Fibroblast of pulmonary artery (primary cell): ENCODE results near the gene SLC11A2.

Source experiments
- DNase-seq: peaks from one replicate; pipeline ENCODE4 v3.0.0-alpha.2; 2010; ENCODE audit warnings: low read depth
- H3K4me3 ChIP-seq: replicated peaks from 2 replicates; pipeline ENCODE4 v1.5.1; 2011; ENCODE audit warnings: low read depth, mild to moderate bottlenecking, control low read depth, low read length, moderate library complexity
- TF ChIP-seq, protein P1 (sequence below): IDR thresholded peaks from 2 replicates; pipeline ENCODE4 v1.5.1; 2011; ENCODE audit warnings: mild to moderate bottlenecking, control low read depth, low read length, inconsistent platforms; ENCODE audit errors: missing control alignments

SLC11A2 gene

DNA sequence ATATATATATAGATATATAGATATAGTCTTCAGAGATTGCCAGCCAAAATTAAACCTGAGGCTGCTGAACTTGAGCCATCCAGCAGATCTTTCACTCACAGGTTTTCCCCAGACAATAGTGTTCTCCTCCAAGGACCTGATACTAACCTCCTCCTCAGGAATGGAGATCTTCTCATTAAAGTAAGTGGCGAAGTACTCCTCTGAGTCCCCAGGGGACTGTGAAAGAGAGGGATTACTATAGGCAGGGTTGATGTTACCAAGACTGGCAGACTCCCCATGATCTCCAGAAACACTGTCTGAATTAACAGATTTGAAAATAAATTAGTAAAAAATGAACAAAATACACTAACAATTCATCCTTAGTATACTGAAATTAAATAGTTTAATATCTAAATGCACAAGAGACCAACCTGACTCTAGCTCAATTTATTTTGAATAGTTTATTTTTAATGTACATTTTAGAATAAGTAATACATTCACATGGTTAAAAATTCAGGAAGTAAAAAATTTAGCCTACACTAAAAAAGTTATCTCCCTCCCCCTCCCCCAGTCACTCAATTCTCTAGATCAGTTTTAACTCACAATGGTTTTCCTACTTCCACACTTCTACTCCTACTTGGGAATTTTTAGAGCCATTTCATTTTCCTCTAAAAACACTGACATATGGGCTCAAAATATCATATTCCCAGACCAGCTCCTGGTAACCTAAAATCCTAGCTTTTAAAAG, 17.7 kb downstream of the SLC11A2 start:
- TF ChIP-seq, protein P1, sequence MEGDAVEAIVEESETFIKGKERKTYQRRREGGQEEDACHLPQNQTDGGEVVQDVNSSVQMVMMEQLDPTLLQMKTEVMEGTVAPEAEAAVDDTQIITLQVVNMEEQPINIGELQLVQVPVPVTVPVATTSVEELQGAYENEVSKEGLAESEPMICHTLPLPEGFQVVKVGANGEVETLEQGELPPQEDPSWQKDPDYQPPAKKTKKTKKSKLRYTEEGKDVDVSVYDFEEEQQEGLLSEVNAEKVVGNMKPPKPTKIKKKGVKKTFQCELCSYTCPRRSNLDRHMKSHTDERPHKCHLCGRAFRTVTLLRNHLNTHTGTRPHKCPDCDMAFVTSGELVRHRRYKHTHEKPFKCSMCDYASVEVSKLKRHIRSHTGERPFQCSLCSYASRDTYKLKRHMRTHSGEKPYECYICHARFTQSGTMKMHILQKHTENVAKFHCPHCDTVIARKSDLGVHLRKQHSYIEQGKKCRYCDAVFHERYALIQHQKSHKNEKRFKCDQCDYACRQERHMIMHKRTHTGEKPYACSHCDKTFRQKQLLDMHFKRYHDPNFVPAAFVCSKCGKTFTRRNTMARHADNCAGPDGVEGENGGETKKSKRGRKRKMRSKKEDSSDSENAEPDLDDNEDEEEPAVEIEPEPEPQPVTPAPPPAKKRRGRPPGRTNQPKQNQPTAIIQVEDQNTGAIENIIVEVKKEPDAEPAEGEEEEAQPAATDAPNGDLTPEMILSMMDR: no peak
- no peak for DNase-seq
- H3K4me3 ChIP-seq: no peak overlapping the region

DNA sequence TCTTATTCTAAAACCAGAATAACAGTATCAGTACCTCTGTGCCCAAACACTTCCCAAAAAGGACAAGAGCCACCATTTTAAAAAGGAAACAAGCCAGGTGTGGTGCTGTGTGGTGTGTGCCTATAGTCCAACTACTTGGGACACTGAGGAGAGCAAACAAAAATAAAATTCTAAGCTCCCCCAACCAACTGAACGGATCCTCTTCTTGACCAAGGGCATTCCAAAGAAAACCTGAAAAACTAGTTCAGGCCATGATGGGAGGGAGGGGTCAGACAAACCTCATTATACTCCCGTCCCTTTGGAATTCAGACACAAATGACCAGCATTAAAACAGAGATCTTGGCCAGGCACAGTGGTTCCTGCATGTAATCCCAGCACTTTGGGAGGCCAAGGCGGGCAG, 20.5 kb downstream of the SLC11A2 start:
- DNase-seq: no peak
- TF ChIP-seq, protein P1: no peak
- H3K4me3 ChIP-seq: no peak overlapping the region

GRCh38 chr12:51005030-51005429, 21.2 kb downstream of the SLC11A2 start:
- H3K4me3 ChIP-seq: no peak overlapping the region
- DNase-seq: no peak
- TF ChIP-seq, protein P1: no peak

DNA sequence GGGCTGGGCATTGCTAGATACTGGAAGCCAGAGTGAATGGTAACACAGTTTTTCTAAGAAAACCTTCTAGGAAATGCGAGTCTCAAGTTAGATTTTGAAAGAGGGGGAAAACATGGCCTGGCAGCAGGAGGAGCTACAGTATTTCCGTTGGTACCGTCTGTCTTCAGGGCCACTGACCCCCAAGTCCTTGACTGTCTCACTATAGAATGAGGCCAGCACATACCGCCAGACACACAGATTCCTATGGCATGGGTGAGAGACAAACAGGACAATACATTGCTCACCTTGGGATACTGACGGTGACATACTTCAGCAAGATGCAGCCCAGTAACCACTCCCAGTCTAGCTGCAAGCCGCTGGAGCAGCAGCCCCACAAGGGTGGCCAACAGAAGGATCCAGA, 21.7 kb downstream of the SLC11A2 start:
- TF ChIP-seq, protein P1: no peak
- H3K4me3 ChIP-seq: no peak overlapping the region
- DNase-seq: no peak

- DNase-seq: no peak
- H3K4me3 ChIP-seq: no peak overlapping the region
- TF ChIP-seq, protein P1: no peak
Observed at GRCh38 chr12:51001799-51002198, 24.4 kb downstream of the SLC11A2 start.

DNA sequence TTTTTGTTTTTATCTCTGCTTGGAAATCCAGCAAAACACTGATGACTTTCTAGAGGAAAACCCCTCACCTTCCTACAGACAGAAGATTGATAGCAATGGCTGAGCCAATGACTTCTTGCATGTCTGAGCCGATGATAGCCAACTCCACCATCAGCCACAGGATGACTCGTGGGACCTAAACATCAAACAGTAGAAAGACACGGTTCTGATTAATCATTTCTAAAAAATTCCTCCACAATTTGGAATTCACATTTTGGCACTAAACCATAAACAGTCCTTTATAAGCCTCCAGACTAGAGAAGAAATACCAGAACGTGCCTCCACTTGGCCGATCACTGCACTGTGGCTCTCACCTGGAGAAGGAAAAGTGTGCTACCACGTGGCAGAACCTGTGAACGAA, 25.9 kb downstream of the SLC11A2 start:
- DNase-seq: no peak
- TF ChIP-seq, protein P1: no peak
- H3K4me3 ChIP-seq: no peak overlapping the region

DNA sequence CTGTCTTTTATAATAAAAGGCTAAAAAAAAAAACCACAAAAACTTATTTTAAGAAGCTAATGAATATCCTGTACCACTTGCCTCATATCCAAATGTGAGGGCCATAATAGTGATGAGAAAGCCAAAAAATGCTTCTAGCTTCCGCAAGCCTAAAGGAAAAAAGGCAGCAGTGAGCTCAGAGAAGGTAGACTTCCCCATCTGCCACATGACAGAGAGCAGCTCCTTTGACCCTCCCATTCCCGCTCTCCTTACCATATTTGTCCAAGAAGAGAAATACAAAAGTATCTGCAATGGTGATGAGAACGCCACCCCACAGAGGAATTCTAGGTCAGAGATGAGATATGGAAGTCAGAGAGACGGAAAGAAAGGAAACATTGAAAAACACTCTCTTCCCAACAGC, 27.1 kb downstream of the SLC11A2 start:
- no peak overlapping the region for H3K4me3 ChIP-seq
- DNase-seq: no peak
- TF ChIP-seq, protein P1: no peak
